Measurements from ENCODE around the gene OAS3. TPM values are rescaled to one million over a fixed set of nuclear protein-coding genes. Genes with fewer than 3 reads are reported as not detected.
A peak's percentile ranks its signal among the peaks of the same experiment; 100 is the strongest.
"Not testable (repeated sequence)": the region's sequence is repeated elsewhere in the genome, so short reads cannot be mapped to it uniquely, and the experiment has no call there.

Gene OAS3
- 2.0 TPM for total RNA-seq

GRCh38 chr12:112937741-112938719, at the start of gene OAS3:
TSS of gene OAS3 (plus strand) at chr12:112938474. CDS start at chr12:112938531, 57 bp downstream.
- peak; percentile 52 to 74 for DNase-seq (ENCODE audit: low spot score in 2 of 2)
- FAIRE-seq: no peak

- DNase-seq (ENCODE audit: low spot score in 2 of 2) (no peak), FAIRE-seq (no peak)
Observed at GRCh38 chr12:112891093-112892024, 46.9 kb upstream of the OAS3 start.

- DNase-seq (ENCODE audit: low spot score in 2 of 2) (no peak), FAIRE-seq (no peak)
Observed at GRCh38 chr12:112892856-112893255, 45.4 kb upstream of the OAS3 start.

DNA sequence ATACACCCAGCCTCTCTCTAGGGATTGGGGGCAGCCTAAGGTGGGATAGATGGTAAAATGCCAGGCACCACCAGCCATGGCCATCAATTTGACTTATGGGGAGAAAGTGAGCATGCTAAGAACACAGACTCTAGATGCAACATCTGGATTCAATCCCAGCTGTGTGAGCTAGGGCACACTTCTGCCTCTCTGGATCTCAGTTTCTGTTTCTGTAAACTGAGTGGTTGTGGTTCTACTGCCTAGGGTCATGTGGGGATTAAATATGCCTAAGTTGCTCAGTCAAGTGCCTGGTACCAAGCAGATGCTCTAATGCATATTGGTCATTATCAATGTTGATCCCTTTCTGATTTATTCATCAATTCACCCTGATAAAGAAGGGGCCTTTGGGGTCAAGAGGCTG, 44.1 kb upstream of the OAS3 start:
- no peak for FAIRE-seq

GRCh38 chr12:112898380-112898779, 39.9 kb upstream of the OAS3 start:
- no peak for DNase-seq (ENCODE audit: low spot score in 2 of 2)
- FAIRE-seq: no peak

More for the DNA sequence above, 44.1 kb upstream of the OAS3 start:
- DNase-seq (ENCODE audit: low spot score in 2 of 2): no peak

DNA sequence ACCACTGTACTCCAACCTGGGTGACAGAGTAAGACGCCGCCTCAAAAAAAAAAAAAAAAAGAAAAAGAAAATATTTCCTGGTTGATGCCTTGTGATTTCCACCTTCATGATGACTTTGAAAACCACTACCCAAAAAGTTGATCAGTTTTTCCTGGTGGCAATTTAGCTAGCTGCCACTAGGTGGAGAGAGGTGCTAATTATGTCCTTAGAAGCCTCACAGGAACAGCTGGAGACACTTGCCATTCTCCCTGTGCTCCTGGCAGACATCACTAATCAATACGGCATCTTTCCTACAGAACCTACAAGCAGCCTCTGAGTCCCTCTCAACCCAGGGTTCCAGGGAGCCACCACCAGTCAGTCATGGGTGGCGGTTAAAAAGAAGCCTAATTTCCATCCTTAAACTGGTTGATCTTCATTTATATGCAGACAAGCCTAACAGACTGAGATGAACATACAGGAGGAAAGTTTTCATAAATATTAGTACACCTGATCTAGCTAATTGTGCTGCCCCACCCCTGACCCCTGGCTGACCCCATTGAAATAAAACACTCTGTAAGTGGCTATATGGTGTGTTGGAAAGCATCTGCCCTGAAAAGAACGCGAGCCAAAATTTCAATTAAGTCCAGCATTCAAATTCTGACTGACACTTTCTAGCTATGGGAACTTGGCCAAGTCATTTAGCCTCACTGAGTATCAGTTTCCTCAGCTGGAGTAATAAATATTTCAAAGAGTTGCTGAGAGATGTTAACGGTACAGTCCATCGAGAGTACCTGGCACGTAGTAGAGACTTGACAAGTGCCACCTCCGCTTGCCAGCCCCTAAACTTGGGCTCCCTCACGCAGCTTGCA, 37.8 kb upstream of the OAS3 start:
- DNase-seq (ENCODE audit: low spot score in 2 of 2) (peak in 1 of 2 donors; percentile 35), FAIRE-seq (no peak)

- FAIRE-seq (no peak), DNase-seq (ENCODE audit: low spot score in 2 of 2) (no peak)
Observed at GRCh38 chr12:112901271-112901670, 37.0 kb upstream of the OAS3 start.

DNA sequence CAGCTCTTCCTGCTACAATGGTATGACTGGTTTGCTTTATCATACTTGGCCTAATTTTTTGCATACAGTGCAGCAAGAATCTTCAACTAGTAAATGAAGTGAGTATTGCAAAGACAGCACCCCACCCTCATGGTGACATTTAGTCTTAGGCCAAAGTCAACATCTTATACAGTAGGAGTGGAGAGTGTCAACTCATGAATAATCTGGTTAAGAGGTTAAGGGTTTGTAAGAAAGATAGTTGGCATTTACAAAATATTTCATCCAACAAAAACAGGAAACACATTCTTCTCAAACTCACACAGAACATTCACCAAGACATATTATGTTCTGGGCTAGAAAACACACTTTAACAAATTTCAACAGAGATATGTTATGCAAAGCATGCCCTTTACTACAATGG, 33.7 kb upstream of the OAS3 start:
- FAIRE-seq (no peak), DNase-seq (ENCODE audit: low spot score in 2 of 2) (no peak)

- DNase-seq (ENCODE audit: low spot score in 2 of 2): no peak
- FAIRE-seq: no peak
Observed at GRCh38 chr12:112905451-112906089, 32.7 kb upstream of the OAS3 start.

DNA sequence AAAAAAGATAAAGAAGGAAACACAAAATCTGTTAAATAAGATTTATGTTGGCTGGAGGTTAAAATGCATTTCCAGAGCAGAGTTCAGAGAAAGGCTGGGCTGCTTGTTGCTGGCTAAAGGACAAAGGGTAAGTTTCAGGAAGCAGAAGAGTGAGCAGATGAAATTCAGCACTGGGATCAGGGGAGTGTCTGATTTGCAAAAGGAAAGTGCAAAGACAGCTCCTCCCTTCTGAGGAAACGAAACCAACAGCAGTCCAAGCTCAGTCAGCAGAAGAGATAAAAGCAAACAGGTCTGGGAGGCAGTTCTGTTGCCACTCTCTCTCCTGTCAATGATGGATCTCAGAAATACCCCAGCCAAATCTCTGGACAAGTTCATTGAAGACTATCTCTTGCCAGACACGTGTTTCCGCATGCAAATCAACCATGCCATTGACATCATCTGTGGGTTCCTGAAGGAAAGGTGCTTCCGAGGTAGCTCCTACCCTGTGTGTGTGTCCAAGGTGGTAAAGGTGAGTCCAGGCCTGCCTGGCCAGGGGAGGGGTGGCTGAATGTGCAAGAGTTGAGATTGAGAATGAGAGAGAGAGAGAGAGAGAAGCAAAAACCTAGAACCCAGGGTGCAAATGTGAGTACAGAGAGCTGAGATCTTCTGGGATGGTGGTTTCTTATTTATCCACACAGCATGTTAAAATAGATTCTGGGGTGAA, 31.4 kb upstream of the OAS3 start, which contains the start of gene OAS1:
TSS of gene OAS1 (plus strand) at position 251 of the 703 bp plus-strand sequence. CDS start at position 329, 78 bp downstream.
- FAIRE-seq (no peak), DNase-seq (ENCODE audit: low spot score in 2 of 2) (no peak)

- DNase-seq (ENCODE audit: low spot score in 2 of 2): no peak
- no peak for FAIRE-seq
Observed at GRCh38 chr12:112907415-112908157, 30.7 kb upstream of the OAS3 start.

- FAIRE-seq (no peak), DNase-seq (ENCODE audit: low spot score in 2 of 2) (no peak)
Observed at GRCh38 chr12:112908548-112908947, 29.7 kb upstream of the OAS3 start.

GRCh38 chr12:112909693-112910092, 28.6 kb upstream of the OAS3 start:
- FAIRE-seq (no peak), DNase-seq (ENCODE audit: low spot score in 2 of 2) (no peak)

DNA sequence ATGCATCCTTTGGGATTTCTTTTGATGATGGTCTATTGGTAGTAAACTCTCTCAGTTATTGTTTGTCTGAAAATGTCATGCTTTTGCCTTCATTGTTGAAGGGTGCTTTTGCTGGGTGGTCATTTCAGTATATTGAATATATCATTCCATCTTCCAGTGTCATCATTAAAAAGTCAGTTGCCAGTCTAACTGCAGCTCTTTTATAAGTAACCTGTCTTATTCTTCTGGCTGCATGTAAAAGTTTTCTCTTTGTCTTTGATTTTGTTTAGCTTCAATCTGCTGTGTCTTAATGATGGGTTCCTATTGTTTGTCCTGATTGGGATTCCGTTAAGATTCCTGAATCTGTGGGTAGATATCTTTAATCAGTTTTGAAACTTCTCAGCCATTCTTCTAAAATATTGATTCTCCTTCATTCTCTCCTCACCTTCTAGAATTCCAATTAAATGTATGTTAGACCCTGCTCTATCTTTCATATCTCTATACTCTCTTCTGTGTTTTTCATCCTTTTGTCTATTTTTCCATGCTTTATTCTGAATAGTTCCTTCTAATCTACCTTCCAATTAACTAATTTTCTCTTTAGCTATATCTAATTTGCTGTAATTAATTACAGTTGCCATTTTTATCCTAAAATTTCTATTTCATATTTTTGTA, 25.1 kb upstream of the OAS3 start:
- DNase-seq (ENCODE audit: low spot score in 2 of 2) (no peak), FAIRE-seq (no peak)

DNA sequence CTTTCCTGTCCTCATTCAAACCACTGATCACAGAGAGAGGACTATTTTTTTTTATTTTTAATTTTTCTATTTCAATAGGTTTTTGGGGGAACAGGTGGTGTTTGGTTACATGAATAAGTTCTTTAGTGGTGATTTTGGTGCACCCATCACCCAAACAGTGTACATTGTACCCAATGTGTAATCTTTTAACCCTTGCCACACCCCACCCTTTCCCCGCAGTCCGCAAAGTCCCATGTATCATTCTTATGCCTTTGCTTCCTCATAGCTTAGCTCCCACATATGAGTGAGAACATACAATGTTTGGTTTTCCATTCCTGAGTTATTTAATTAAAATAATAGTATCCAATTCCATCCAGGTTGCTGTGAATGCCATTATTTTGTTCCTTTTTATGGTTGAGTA, 24.4 kb upstream of the OAS3 start:
- DNase-seq (ENCODE audit: low spot score in 2 of 2); FAIRE-seq: not testable (repeated sequence)

GRCh38 chr12:112916270-112916669, 22.0 kb upstream of the OAS3 start:
- DNase-seq (ENCODE audit: low spot score in 2 of 2) (no peak), FAIRE-seq (no peak)

GRCh38 chr12:112919121-112919520, 19.2 kb upstream of the OAS3 start:
- FAIRE-seq (no peak), DNase-seq (ENCODE audit: low spot score in 2 of 2) (no peak)

DNA sequence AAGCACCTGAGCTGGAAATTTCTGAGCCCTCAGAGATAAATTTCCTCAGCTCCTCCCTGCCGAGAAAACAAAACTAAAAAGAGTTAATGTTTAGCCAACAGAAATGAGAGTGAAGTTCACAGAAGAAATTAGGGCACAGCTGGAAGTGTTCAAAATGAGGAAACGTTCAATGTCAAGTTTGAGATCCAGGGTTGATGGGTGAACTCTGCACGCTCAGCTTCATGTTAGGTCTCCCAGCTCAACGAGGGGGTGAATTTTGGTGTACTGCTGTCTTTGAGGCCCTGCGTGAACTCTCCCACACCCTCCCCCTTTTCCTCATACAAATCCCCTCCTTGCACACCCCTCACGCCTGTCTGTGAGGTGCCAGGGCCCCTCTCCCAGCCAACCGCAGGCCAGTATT, 13.3 kb upstream of the OAS3 start:
- FAIRE-seq (no peak), DNase-seq (ENCODE audit: low spot score in 2 of 2) (no peak)
